ENCODE measurements around the gene PMM2. TPM values are rescaled to one million over a fixed set of nuclear protein-coding genes. Genes with fewer than 3 reads are reported as not detected.

Gene PMM2
- total RNA-seq, 1 experiment from 2014 or later: 53.3 TPM

DNA sequence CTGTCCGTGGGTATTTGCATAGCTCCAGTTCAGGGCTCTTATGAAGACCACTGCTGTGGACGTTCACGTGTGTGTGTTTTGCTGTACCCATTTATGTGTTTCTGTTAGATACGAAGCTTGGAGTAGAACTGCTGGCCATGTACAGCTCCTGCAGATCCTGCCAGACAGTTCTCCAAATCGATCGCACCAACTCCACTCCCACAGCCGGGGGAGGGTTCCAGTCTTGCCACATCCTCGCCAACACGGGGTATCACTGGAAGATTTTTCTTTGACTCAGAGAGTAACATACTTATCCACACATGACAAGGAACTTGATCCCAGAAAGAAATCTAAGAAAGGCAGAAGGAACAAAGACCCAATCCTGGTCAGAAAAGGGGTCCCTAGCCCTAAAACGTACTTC, 37.6 kb upstream of the PMM2 start:
- no peaks in the 10 kb centered on the region for H3K79me2 ChIP-seq (ENCODE audit: insufficient read depth, low read length)
- H3K36me3 ChIP-seq (ENCODE audit: control insufficient read depth in 1 of 2, insufficient read depth in 2 of 2, low read length in 2 of 2): no peaks in the 10 kb centered on the region
- H3K4me1 ChIP-seq (ENCODE audit: control insufficient read depth in 1 of 2, insufficient read depth in 2 of 2, low read length in 2 of 2): no peaks in the 10 kb centered on the region
- ATAC-seq (no peak), DNase-seq (ENCODE audit: low read depth, low spot score) (no peak)
- no peak overlapping the region for H3K4me3 ChIP-seq (replicated peaks in 1 of 2; ENCODE audit: low read depth in 1 of 2, low read length in 2 of 2)
- no peak overlapping the region for H3K4me2 ChIP-seq (ENCODE audit: low read length)
- POLR2A ChIA-PET: no interaction called here
- CTCF ChIA-PET: no interaction called here
- H4K20me1 ChIP-seq (ENCODE audit: insufficient read depth): no peaks in the 10 kb centered on the region
- no peaks in the 10 kb centered on the region for H3K27me3 ChIP-seq (ENCODE audit: insufficient read depth, low read length)
- H3K9ac ChIP-seq (ENCODE audit: low read length): no peak overlapping the region
- no peak overlapping the region for H3K27ac ChIP-seq (ENCODE audit: low read depth, low read length)
- RAD21 ChIA-PET (ENCODE audit: low non-redundant PET in 1 of 2, low total read pairs in 2 of 2, uncharacterized antibody in 2 of 2, unreplicated experiment in 2 of 2): no interaction called here
- no peak for TF ChIP-seq SP1 (IDR thresholded peaks at IDR 0.05; ENCODE audit: low read depth)
- no peak for TF ChIP-seq ZBTB33 (IDR thresholded peaks at IDR 0.05; ENCODE audit: extremely low read depth, insufficient replicate concordance, low read length)
- no peak for TF ChIP-seq ZNF274 (IDR thresholded peaks at IDR 0.05; ENCODE audit: low read depth, low read length)
- no peak for TF ChIP-seq POLR2A (IDR thresholded peaks at IDR 0.05; ENCODE audit: borderline replicate concordance, extremely low read depth, insufficient read depth, insufficient read length)
- no peak for TF ChIP-seq TCF7L2 (IDR thresholded peaks at IDR 0.05; ENCODE audit: borderline replicate concordance, extremely low read depth, insufficient read depth, insufficient read length)
- no peak for TF ChIP-seq CEBPB (IDR thresholded peaks at IDR 0.05; ENCODE audit: low read depth)
- intact Hi-C loops (cut with micrococcal nuclease): no loop called here
- H3K9me3 ChIP-seq (ENCODE audit: control insufficient read depth in 1 of 2, insufficient read depth in 1 of 2, low read depth in 1 of 2, low read length in 2 of 2): no peaks in the 10 kb centered on the region
- no TSS peak for BruUV-seq (replicated peaks)
- H2AFZ ChIP-seq (ENCODE audit: low read depth, low read length, poor library complexity, severe bottlenecking): no peak overlapping the region
- H3K9me2 ChIP-seq (ENCODE audit: insufficient read depth): no peaks in the 10 kb centered on the region

DNA sequence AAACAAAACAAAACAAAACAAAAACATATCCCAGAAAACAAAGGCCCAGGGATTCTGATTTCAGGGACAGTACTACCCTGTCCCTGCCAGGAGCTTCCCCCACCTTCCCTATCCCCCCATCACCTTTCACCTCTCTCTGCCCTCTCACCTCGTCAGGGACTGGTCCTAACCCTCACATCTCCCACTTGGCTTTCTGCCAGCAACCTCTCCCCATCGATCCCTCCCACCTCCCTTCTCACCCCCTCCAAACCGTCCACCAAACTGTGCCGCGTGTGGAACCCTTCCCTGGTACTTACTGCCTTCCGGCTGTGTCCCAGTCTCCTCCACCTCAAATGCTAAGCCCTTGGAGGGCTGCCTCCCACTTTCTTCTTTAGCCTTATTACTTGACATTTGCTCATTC, 36.6 kb upstream of the PMM2 start:
- no peaks in the 10 kb centered on the region for H3K4me1 ChIP-seq (ENCODE audit: control insufficient read depth in 1 of 2, insufficient read depth in 2 of 2, low read length in 2 of 2)
- no peak overlapping the region for H3K4me2 ChIP-seq (ENCODE audit: low read length)
- ATAC-seq: no peak
- H3K79me2 ChIP-seq (ENCODE audit: insufficient read depth, low read length): no peaks in the 10 kb centered on the region
- intact Hi-C loops (cut with micrococcal nuclease): no loop called here
- H3K27ac ChIP-seq (ENCODE audit: low read depth, low read length): no peak overlapping the region
- no peak overlapping the region for H3K9ac ChIP-seq (ENCODE audit: low read length)
- no peak overlapping the region for H2AFZ ChIP-seq (ENCODE audit: low read depth, low read length, poor library complexity, severe bottlenecking)
- BruUV-seq (replicated peaks): no TSS peak
- no peak overlapping the region for H3K4me3 ChIP-seq (replicated peaks in 1 of 2; ENCODE audit: low read depth in 1 of 2, low read length in 2 of 2)
- ChIA-PET RAD21 (ENCODE audit: low non-redundant PET in 1 of 2, low total read pairs in 2 of 2, uncharacterized antibody in 2 of 2, unreplicated experiment in 2 of 2) (no interaction called here), POLR2A (no interaction called here), CTCF (no interaction called here)
- H3K36me3 ChIP-seq (ENCODE audit: control insufficient read depth in 1 of 2, insufficient read depth in 2 of 2, low read length in 2 of 2): no peaks in the 10 kb centered on the region
- H4K20me1 ChIP-seq (ENCODE audit: insufficient read depth): no peaks in the 10 kb centered on the region
- DNase-seq (ENCODE audit: low read depth, low spot score): no peak
- no peaks in the 10 kb centered on the region for H3K9me3 ChIP-seq (ENCODE audit: control insufficient read depth in 1 of 2, insufficient read depth in 1 of 2, low read depth in 1 of 2, low read length in 2 of 2)
- no peaks in the 10 kb centered on the region for H3K27me3 ChIP-seq (ENCODE audit: insufficient read depth, low read length)
- H3K9me2 ChIP-seq (ENCODE audit: insufficient read depth): no peaks in the 10 kb centered on the region
- TF ChIP-seq EGR1 (IDR thresholded peaks at IDR 0.05; ENCODE audit: low read depth) (no peak), YY1 (IDR thresholded peaks at IDR 0.05; ENCODE audit: extremely low read depth, insufficient replicate concordance, low read depth, low read length) (no peak), FOSL1 (IDR thresholded peaks at IDR 0.05; ENCODE audit: low read depth) (no peak), EZH2phosphoT487 (IDR thresholded peaks at IDR 0.05; ENCODE audit: borderline replicate concordance) (no peak), RAD21 (IDR thresholded peaks at IDR 0.05; ENCODE audit: low read depth) (no peak), CTCF (IDR thresholded peaks at IDR 0.05 in 2 of 3, conservative IDR thresholded peaks at IDR 0.05 in 1 of 3; ENCODE audit: borderline replicate concordance in 1 of 3, insufficient read depth in 1 of 3, low read depth in 2 of 3, low read length in 2 of 3) (no peak)
- TF ChIP-seq, protein P1, sequence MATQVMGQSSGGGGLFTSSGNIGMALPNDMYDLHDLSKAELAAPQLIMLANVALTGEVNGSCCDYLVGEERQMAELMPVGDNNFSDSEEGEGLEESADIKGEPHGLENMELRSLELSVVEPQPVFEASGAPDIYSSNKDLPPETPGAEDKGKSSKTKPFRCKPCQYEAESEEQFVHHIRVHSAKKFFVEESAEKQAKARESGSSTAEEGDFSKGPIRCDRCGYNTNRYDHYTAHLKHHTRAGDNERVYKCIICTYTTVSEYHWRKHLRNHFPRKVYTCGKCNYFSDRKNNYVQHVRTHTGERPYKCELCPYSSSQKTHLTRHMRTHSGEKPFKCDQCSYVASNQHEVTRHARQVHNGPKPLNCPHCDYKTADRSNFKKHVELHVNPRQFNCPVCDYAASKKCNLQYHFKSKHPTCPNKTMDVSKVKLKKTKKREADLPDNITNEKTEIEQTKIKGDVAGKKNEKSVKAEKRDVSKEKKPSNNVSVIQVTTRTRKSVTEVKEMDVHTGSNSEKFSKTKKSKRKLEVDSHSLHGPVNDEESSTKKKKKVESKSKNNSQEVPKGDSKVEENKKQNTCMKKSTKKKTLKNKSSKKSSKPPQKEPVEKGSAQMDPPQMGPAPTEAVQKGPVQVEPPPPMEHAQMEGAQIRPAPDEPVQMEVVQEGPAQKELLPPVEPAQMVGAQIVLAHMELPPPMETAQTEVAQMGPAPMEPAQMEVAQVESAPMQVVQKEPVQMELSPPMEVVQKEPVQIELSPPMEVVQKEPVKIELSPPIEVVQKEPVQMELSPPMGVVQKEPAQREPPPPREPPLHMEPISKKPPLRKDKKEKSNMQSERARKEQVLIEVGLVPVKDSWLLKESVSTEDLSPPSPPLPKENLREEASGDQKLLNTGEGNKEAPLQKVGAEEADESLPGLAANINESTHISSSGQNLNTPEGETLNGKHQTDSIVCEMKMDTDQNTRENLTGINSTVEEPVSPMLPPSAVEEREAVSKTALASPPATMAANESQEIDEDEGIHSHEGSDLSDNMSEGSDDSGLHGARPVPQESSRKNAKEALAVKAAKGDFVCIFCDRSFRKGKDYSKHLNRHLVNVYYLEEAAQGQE (IDR thresholded peaks at IDR 0.05; ENCODE audit: low read depth): no peak

Data from HCT116 (cell line).